Measurements from ENCODE around the gene ELP5. TPM values are rescaled to one million over a fixed set of nuclear protein-coding genes. Genes with fewer than 3 reads are reported as not detected.

ELP5 gene
- total and polyA plus RNA-seq, 10 of the 15 experiments (the other 5 are each of a cell fraction or from before 2014, with no cell fraction given): 41.1 to 109 (median 77.5) TPM

DNA sequence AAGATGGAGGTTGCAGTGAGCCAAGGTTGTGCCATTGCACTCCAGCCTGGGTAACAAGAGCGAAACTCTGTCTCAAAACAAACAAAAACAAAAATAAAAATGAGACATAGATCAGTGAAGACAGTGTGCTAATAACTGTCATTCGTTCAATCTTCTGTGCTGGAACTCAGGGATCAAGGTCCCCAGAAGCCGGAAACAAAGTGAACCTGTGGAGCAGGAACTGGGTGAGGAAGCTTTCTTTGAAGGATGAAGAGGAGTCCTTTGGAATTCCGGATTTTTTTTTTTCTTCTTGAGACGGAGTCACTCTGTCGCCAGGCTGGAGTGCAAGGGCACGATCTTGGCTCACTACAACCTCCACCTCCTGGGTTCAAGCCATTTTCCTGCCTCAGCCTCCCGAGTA is 27.4 kb downstream of the ELP5 start (continued):
- TF ChIP-seq IRF5 (IDR thresholded peaks at IDR 0.05; ENCODE audit: borderline replicate concordance) (no peak), BMI1 (IDR thresholded peaks at IDR 0.05; ENCODE audit: borderline replicate concordance) (no peak), REST (IDR thresholded peaks at IDR 0.05; ENCODE audit: low read depth, low read length) (no peak)

- Histone ChIP-seq H3K27me3 (replicated peaks in 1 of 2; ENCODE audit: control insufficient read depth in 2 of 2, insufficient read depth in 2 of 2, low read length in 1 of 2) (no peaks in the 10 kb centered on the region; a peak in 1 of 4 replicates), H3K4me2 (ENCODE audit: control insufficient read depth, insufficient read depth) (peak overlapping the region; percentile 98), H3K9me3 (replicated peaks; ENCODE audit: control insufficient read depth, insufficient read depth, low read length) (no peaks in the 10 kb centered on the region), H3K36me3 (ENCODE audit: control insufficient read depth in 2 of 2, insufficient read depth in 2 of 2, low read length in 1 of 2) (no peaks in the 10 kb centered on the region), H4K20me1 (ENCODE audit: control insufficient read depth, insufficient read depth) (no peaks in the 10 kb centered on the region; the same call in 1 of the 2 replicates), H3K4me3 (peak overlapping the region; percentile 56), H3K27ac (ENCODE audit: control insufficient read depth, insufficient read depth) (no peak overlapping the region), H3K79me2 (ENCODE audit: control insufficient read depth, insufficient read depth, low read length) (no peaks in the 10 kb centered on the region), H3K4me1 (ENCODE audit: control insufficient read depth, insufficient read depth, low read length) (peaks cover 8% of the 10 kb centered on the region), H3K9ac (ENCODE audit: control insufficient read depth, insufficient read depth, low read length) (no peak overlapping the region; the same call in 1 of the 2 replicates), H2AFZ (ENCODE audit: control insufficient read depth, low read depth, low read length) (peak overlapping the region; percentile 82)
- ChIA-PET POLR2A (interaction anchor here (1.7 kb wide), 1 partner anchor 16 kb away, joined by 4 read pairs; no protein-coding TSS in a partner anchor), CTCF (interaction anchor here (0.6 to 10.3 kb wide), 12 partner anchors 11 to 407 kb away, joined by 3 to 102 read pairs (median 3); partner anchors contain the start of genes NEURL4 and TP53), SMC1A (ENCODE audit: uncharacterized antibody, unreplicated experiment) (interaction anchor here (0.6 to 3.3 kb wide), 5 partner anchors 16 to 407 kb away, joined by 3 to 17 read pairs (median 3); partner anchors contain the start of genes TMEM95 and TP53), RAD21 (ENCODE audit: unreplicated experiment) (interaction anchor here (2.3 kb wide), 1 partner anchor 16 kb away, joined by 11 read pairs; no protein-coding TSS in a partner anchor)
- WGBS (ENCODE audit: insufficient coverage, insufficient replicate concordance, low lambda C conversion rate, missing lambda C conversion rate): 0% methylated on average over 29 of the region's 29 CpGs
- FAIRE-seq: peak; percentile 97
- DNase-seq (ENCODE audit: low read depth, low spot score): peak; percentile 40
- in situ Hi-C loops (cut with MboI) (no loop called here), intact Hi-C loops (cut with micrococcal nuclease; ENCODE audit: unreplicated experiment) (loop anchor here (1.0 to 2.0 kb wide), 2 partner anchors 16 to 64 kb away; no protein-coding TSS in a partner anchor)
- ATAC-seq: peak; percentile 90
- BruUV-seq (replicated peaks): no TSS peak
- TF ChIP-seq CBFB (IDR thresholded peaks at IDR 0.05; ENCODE audit: low read depth) (no peak), MLLT1 (IDR thresholded peaks at IDR 0.05) (peak; percentile 60), NKRF (conservative IDR thresholded peaks at IDR 0.05) (no peak), SP1 (IDR thresholded peaks at IDR 0.05; ENCODE audit: low read depth, low read length) (peak; percentile 57), SMARCA5 (IDR thresholded peaks at IDR 0.05) (peak; percentile 84; the same call in 1 of the 2 replicates), NRF1 (conservative IDR thresholded peaks at IDR 0.05; ENCODE audit: low read depth, low read length) (no peak), PKNOX1 (IDR thresholded peaks at IDR 0.05) (no peak), RAD21 (IDR thresholded peaks at IDR 0.05; ENCODE audit: insufficient read depth, low read depth, low read length) (peak; percentile 90)
Observed at GRCh38 chr17:7280519-7281073, 28.6 kb downstream of the ELP5 start.
